Panc1 (cell line): Measurements from ENCODE around the gene TSHZ2. TPM values are rescaled to one million over a fixed set of nuclear protein-coding genes. Genes with fewer than 3 reads are reported as not detected.

ENCODE experiments used
- ATAC-seq: fragments of 200-7000 bp; cut with Tn5 transposase; 2 replicates; pipeline ENCODE4 v1.9.1; 2020; ENCODE audit warnings: mild to moderate bottlenecking, moderate library complexity
- BruUV-seq: library from RNA; stranded (reverse); fragments of 400-500 nt; replicated peaks from 2 replicates; lab custom pipeline; 2021; lab: Mats Ljungman, UMichigan
- CTCF ChIA-PET: fragments of 300-600 bp; sonication (Branson Sonifier 250); formaldehyde crosslinking; loops from one replicate; lab custom pipeline; 2022; ENCODE audit warnings: antibody characterized with exemption; lab: Charles Lee
- POLR2A ChIA-PET: fragments of 300-600 bp; sonication (Branson Sonifier 250); formaldehyde crosslinking; loops from one replicate; lab custom pipeline; 2022; ENCODE audit warnings: antibody characterized with exemption; lab: Charles Lee
- DNase-seq: peaks from one replicate; pipeline ENCODE4 v3.0.0-alpha.2; 2010; ENCODE audit warnings: low read depth, low spot score
- H3K27ac ChIP-seq: 2 replicates; pipeline ENCODE4 v1.5.1; 2011; ENCODE audit warnings: mild to moderate bottlenecking, low read length, inconsistent platforms
- H3K27me3 ChIP-seq: fragments of 200-500 bp; sonication (Bioruptor generic); 2 replicates; pipeline ENCODE4 v1.6.0; 2014; ENCODE audit warnings: low read length, inconsistent platforms; ENCODE audit not compliant: control insufficient read depth, insufficient read depth
- H3K36me3 ChIP-seq: fragments of 200-500 bp; sonication (Bioruptor generic); 2 replicates; pipeline ENCODE4 v1.5.1; 2014; ENCODE audit warnings: inconsistent platforms, mild to moderate bottlenecking, low read length, moderate library complexity; ENCODE audit not compliant: control insufficient read depth, insufficient read depth
- H3K4me1 ChIP-seq: 2 replicates; pipeline ENCODE4 v1.5.1; 2011; ENCODE audit warnings: inconsistent platforms, mild to moderate bottlenecking, low read length, moderate library complexity; ENCODE audit not compliant: control insufficient read depth, insufficient read depth
- H3K4me3 ChIP-seq, 2 experiments: 2 replicates each; pipeline ENCODE4 v1.5.1; 2011 to 2012; ENCODE audit warnings: low read depth in 2 of 2, low read length in 2 of 2, mild to moderate bottlenecking in 2 of 2, inconsistent platforms in 1 of 2, moderate library complexity in 1 of 2
- H3K9me3 ChIP-seq: fragments of 200-500 bp; sonication (Bioruptor generic); 2 replicates; pipeline ENCODE4 v1.5.1; 2014; ENCODE audit warnings: low read depth, mild to moderate bottlenecking, inconsistent platforms, low read length, moderate library complexity; ENCODE audit not compliant: control insufficient read depth, insufficient read depth
- CTCF ChIP-seq: fragments of 450-650 bp; IDR thresholded peaks from 2 replicates; pipeline ENCODE4 v1.5.1; 2017; ENCODE audit warnings: mild to moderate bottlenecking
- POLR2AphosphoS5 ChIP-seq: IDR thresholded peaks from 2 replicates; pipeline ENCODE4 v1.6.1; 2012; ENCODE audit warnings: mild to moderate bottlenecking, low read depth, low read length, moderate library complexity
- REST ChIP-seq, 2 experiments: IDR thresholded peaks; 2 replicates each; pipeline ENCODE4 v1.6.1; 2011 to 2012; ENCODE audit warnings: low read depth in 2 of 2, control low read depth in 1 of 2, low read length in 1 of 2, mild to moderate bottlenecking in 1 of 2, moderate library complexity in 1 of 2; ENCODE audit not compliant: insufficient read depth in 1 of 2
- SIN3A ChIP-seq: IDR thresholded peaks from 2 replicates; pipeline ENCODE4 v1.6.1; 2012; ENCODE audit warnings: low read depth, mild to moderate bottlenecking, low read length, moderate library complexity, borderline replicate concordance; ENCODE audit not compliant: insufficient read depth
- TCF7L2 ChIP-seq: IDR thresholded peaks from 2 replicates; pipeline ENCODE4 v1.6.1; 2011; ENCODE audit warnings: mild to moderate bottlenecking, low read depth, low read length, inconsistent platforms
- in situ Hi-C: cut with HindIII; loops from 2 replicates; pipeline ENCODE4 v1.10.0; 2016; ENCODE audit warnings: low sequenced_read_pairs, low pct_unique_long_range_greater_than_20kb
- intact Hi-C: fragments of 100-400 bp; cut with micrococcal nuclease; formaldehyde crosslinking; loops from one replicate; pipeline ENCODE4 v1.10.0; 2022; ENCODE audit not compliant: unreplicated experiment
- total RNA-seq: library from RNA; stranded (reverse); gene quantifications from one replicate; pipeline ENCODE4 v1.2.1, GENCODE V29; 2021; ENCODE audit not compliant: unreplicated experiment

The TSHZ2 gene
- total RNA-seq, 1 experiment from 2014 or later = 0.36 TPM

DNA sequence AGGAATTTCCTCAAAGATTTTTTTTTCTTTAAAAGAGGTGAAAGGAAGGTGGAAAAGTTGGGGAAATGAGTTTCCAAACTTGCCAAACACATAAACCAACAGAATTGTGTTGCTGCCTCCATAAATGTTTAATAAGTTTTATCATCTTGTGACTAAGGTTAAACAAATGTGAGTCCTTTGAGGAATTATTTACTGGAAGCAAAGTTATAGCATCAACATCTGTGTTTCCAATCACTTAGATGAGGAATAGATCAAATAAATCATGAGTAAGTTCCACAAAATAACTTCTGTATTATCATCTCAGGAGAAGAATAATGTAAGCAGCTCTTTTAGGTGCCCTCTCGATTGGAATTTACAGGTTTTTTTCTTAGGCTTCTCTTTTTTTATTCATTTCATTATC lies 20.5 kb downstream of the TSHZ2 start:
- Histone ChIP-seq H3K4me1 (no peaks in the 10 kb centered on the region; the same call in 1 of the 2 replicates), H3K9me3 (no peaks in the 10 kb centered on the region), H3K4me3 (no peak overlapping the region), H3K36me3 (no peaks in the 10 kb centered on the region), H3K27ac (no peak overlapping the region), H3K27me3 (peaks cover 5% of the 10 kb centered on the region; the same call in 1 of the 2 replicates)
- BruUV-seq = no TSS peak
- intact Hi-C loops (no loop called here), in situ Hi-C loops (no loop called here)
- DNase-seq (no peak), ATAC-seq (no peak)
- POLR2A ChIA-PET = no interaction called here
- CTCF ChIA-PET = no interaction called here
- no peak for TF ChIP-seq TCF7L2
- TF ChIP-seq REST (IDR thresholded peaks at IDR 0.05; ENCODE audit: insufficient read depth in 1 of 2, low read depth in 2 of 2, low read length in 1 of 2) = no peak
- no peak for TF ChIP-seq CTCF
- TF ChIP-seq POLR2AphosphoS5 = no peak
- no peak for TF ChIP-seq SIN3A

DNA sequence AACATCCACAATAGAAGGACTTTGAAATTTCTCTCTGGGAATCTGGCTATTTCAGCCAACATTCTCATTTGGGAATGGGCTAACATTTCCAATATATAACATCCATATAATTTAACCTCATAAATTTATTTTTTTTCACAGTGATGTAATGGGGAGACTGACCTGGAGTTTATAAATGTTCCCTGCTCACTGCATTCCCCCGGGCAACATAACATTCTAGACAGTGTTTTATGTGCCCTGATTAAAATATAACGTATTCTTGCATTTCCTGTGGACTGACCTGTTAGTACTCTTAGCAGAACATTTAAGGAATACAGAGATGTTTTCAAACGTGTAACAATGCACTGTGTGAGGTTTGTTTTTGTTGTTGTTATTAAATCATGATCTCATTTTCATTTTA lies 20.9 kb downstream of the TSHZ2 start:
- intact Hi-C loops = no loop called here
- DNase-seq (no peak), ATAC-seq (no peak)
- Histone ChIP-seq H3K27ac (no peak overlapping the region), H3K27me3 (peaks cover 3% of the 10 kb centered on the region; the same call in 1 of the 2 replicates), H3K36me3 (no peaks in the 10 kb centered on the region), H3K9me3 (no peaks in the 10 kb centered on the region), H3K4me1 (no peaks in the 10 kb centered on the region; the same call in 1 of the 2 replicates), H3K4me3 (no peak overlapping the region)
- TF ChIP-seq CTCF = no peak
- no peak for TF ChIP-seq SIN3A
- TF ChIP-seq REST (IDR thresholded peaks at IDR 0.05; ENCODE audit: insufficient read depth in 1 of 2, low read depth in 2 of 2, low read length in 1 of 2) = no peak
- no peak for TF ChIP-seq POLR2AphosphoS5
- no peak for TF ChIP-seq TCF7L2
- in situ Hi-C loops = no loop called here
- POLR2A ChIA-PET = no interaction called here
- BruUV-seq = no TSS peak
- CTCF ChIA-PET = no interaction called here
